OCI-LY7 (cell line): ENCODE measurements around the gene PTPN13.

ENCODE experiments used
- EZH2phosphoT487 ChIP-seq: fragments of 200-600 bp; sonication (generic); IDR thresholded peaks from 2 replicates; pipeline ENCODE4 v1.6.1; 2018; ENCODE audit warnings: low read depth, borderline replicate concordance, mild to moderate bottlenecking, mixed run types, antibody characterized with exemption, low read length, moderate library complexity, mixed read lengths
- TF ChIP-seq, protein P1 (sequence below): fragments of 200-600 bp; sonication (generic); conservative IDR thresholded peaks from 2 replicates; pipeline ENCODE4 v1.5.1; 2014; ENCODE audit warnings: mild to moderate bottlenecking, antibody characterized with exemption, low read length, moderate library complexity, mixed read lengths

DNA sequence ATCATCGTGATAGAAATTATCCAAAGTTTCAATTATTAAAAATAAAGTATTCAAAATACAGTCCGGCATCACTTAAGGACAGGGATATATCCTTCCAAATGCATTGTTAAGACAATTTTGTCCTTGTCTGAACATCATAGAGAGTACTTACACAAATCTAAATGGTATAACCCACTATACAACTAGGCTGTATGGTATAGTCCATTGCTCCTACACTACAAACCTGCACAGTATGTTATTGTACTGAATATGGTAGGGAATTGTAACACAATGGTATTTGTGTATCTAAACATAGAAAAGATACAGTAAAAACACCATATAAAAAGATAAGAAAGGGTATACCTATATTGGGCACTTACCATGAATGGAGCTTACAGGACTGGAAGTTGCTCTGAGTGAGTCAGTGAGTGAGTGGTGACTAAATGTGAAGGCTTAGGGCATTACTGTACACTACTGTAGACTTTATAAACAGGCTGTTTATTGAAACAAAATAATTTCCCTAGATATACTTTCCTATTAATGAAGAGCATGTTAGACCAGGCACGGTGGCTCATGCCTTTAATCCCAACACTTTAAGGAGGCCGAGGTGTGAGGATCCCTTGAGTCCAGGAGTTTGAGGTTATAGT lies 44.8 kb upstream of the PTPN13 start:
- TF ChIP-seq, protein P1, sequence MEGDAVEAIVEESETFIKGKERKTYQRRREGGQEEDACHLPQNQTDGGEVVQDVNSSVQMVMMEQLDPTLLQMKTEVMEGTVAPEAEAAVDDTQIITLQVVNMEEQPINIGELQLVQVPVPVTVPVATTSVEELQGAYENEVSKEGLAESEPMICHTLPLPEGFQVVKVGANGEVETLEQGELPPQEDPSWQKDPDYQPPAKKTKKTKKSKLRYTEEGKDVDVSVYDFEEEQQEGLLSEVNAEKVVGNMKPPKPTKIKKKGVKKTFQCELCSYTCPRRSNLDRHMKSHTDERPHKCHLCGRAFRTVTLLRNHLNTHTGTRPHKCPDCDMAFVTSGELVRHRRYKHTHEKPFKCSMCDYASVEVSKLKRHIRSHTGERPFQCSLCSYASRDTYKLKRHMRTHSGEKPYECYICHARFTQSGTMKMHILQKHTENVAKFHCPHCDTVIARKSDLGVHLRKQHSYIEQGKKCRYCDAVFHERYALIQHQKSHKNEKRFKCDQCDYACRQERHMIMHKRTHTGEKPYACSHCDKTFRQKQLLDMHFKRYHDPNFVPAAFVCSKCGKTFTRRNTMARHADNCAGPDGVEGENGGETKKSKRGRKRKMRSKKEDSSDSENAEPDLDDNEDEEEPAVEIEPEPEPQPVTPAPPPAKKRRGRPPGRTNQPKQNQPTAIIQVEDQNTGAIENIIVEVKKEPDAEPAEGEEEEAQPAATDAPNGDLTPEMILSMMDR, result no peak
- TF ChIP-seq EZH2phosphoT487, result no peak
